Lower leg skin (tissue), 3 donors: ENCODE results near the gene DLGAP4.

Source experiments
- CTCF ChIP-seq, 3 donors: fragments of 450-650 bp; IDR thresholded peaks; one replicate each; pipeline ENCODE4 v1.5.1; 2016; ENCODE audit warnings: antibody characterized with exemption in 3 of 3, mild to moderate bottlenecking in 3 of 3, moderate library complexity in 2 of 3
- POLR2A ChIP-seq, 2 donors: fragments of 450-650 bp; IDR thresholded peaks; one replicate each; pipeline ENCODE4 v1.6.1; 2016 to 2017; ENCODE audit warnings: antibody characterized with exemption in 2 of 2, mild to moderate bottlenecking in 1 of 2, moderate library complexity in 1 of 2

GRCh38 chr20:36431604-36432003 is 125.5 kb downstream of the DLGAP4 start:
- TF ChIP-seq POLR2A (IDR thresholded peaks at IDR 0.05) (no peak), CTCF (IDR thresholded peaks at IDR 0.05) (no peak)
